Measurements from ENCODE around the gene MYO18A. TPM values are rescaled to one million over a fixed set of nuclear protein-coding genes. Genes with fewer than 3 reads are reported as not detected.

Gene MYO18A
- total and polyA plus RNA-seq, 2 of the 4 experiments (the other 2 are of a cell fraction), result 22.4 to 39.1 TPM

- H2AK5ac ChIP-seq (ENCODE audit: low read depth, low read length), result no peak overlapping the region; the same call in 1 of the 2 replicates
- H3K23ac ChIP-seq (ENCODE audit: low read depth, low read length), result no peak overlapping the region
- in situ Hi-C loops (cut with MboI; ENCODE audit: low sequenced_read_pairs), result no loop called here
- H4K20me1 ChIP-seq (ENCODE audit: insufficient read depth, low read length), result no peaks in the 10 kb centered on the region
- dilution Hi-C loops (cut with HindIII; ENCODE audit: low sequenced_read_pairs, unreplicated experiment), result no loop called here
- no peak overlapping the region for H2AK9ac ChIP-seq (replicated peaks; ENCODE audit: low read depth, low read length, poor library complexity)
- peak overlapping the region; percentile 30 for H3K14ac ChIP-seq (replicated peaks; ENCODE audit: low read depth, low read length)
- H4K5ac ChIP-seq (ENCODE audit: low read depth, low read length), result no peak overlapping the region
- 83% methylated on average over 2 of the region's 5 CpGs; no CpG with 5 or more reads in 1 of the 2 experiments for WGBS, 2 experiments (ENCODE audit: extremely low coverage in 2 of 2, insufficient read length in 1 of 2)
- no peak overlapping the region for H2BK5ac ChIP-seq (ENCODE audit: low read depth, low read length, poor library complexity, severe bottlenecking)
- H2BK120ac ChIP-seq (ENCODE audit: low read depth, low read length), result no peak overlapping the region
- H3K36me3 ChIP-seq (ENCODE audit: control insufficient read depth, insufficient read depth, low read length), result no peaks in the 10 kb centered on the region
- H3K79me1 ChIP-seq (ENCODE audit: low read depth in 1 of 2, low read length in 2 of 2), result no peaks in the 10 kb centered on the region
- peak overlapping the region; percentile 24; the same call in 1 of the 2 replicates for H2BK20ac ChIP-seq (ENCODE audit: low read depth, low read length)
- H2BK15ac ChIP-seq (ENCODE audit: low read depth, low read length), result peak overlapping the region; percentile 47; the same call in 2 of the 3 replicates
- no peak overlapping the region for H3K4ac ChIP-seq (ENCODE audit: low read depth, low read length)
- POLR2A ChIA-PET (ENCODE audit: unreplicated experiment), result no interaction called here
- no peak overlapping the region for H2AFZ ChIP-seq (replicated peaks; ENCODE audit: low read length, poor library complexity)
- CTCF ChIA-PET, result interaction anchor here (0.6 to 1.3 kb wide), 2 partner anchors 63 to 64 kb away, joined by 3 to 4 read pairs; no protein-coding TSS in a partner anchor
- H3K9ac ChIP-seq (ENCODE audit: low read depth, low read length), result no peak overlapping the region
- no peak overlapping the region for H4K8ac ChIP-seq (ENCODE audit: low read depth in 2 of 2, low read length in 2 of 2)
- no peak for TF ChIP-seq MAFK (IDR thresholded peaks at IDR 0.05; ENCODE audit: low read depth, low read length)
- H3K9me3 ChIP-seq (ENCODE audit: control insufficient read depth, insufficient read depth, low read length), result no peaks in the 10 kb centered on the region
- H3K27ac ChIP-seq (ENCODE audit: insufficient read depth, low read length), result no peak overlapping the region
- H3K56ac ChIP-seq (ENCODE audit: extremely low read depth, insufficient read depth, low read length), result no peak overlapping the region
- intact Hi-C loops (cut with micrococcal nuclease), result no loop called here
- H3K27me3 ChIP-seq (ENCODE audit: control insufficient read depth, insufficient read depth, low read length), result 0 out of 2 replicates have a peak, but pooled peaks cover 2% of the 10 kb centered on the region
- H3K4me3 ChIP-seq (ENCODE audit: insufficient read depth, low read depth, low read length), result no peak overlapping the region
- no TSS peak for BruUV-seq (replicated peaks)
- no peak for ATAC-seq (ENCODE audit: low read depth)
- peaks cover 15% of the 10 kb centered on the region for H3K9me1 ChIP-seq (ENCODE audit: insufficient read depth, low read length)
- DNase-seq, result peak; percentile 6
- H3K18ac ChIP-seq (ENCODE audit: low read depth, low read length), result no peak overlapping the region
- no peak overlapping the region for H3K4me2 ChIP-seq (ENCODE audit: low read depth, low read length)
- peaks cover 2% of the 10 kb centered on the region; the same call in 1 of the 2 replicates for H3K4me1 ChIP-seq (ENCODE audit: control insufficient read depth, insufficient read depth, low read length)
- no peak overlapping the region for H4K91ac ChIP-seq (ENCODE audit: insufficient read depth, low read depth, low read length)
Observed at GRCh38 chr17:29212681-29213121, 32.5 kb upstream of the MYO18A start.

All from IMR-90 (cell line).